Peyer's patch (tissue), 4 donors: ENCODE measurements around the gene THAP8. TPM values are rescaled to one million over a fixed set of nuclear protein-coding genes. Genes with fewer than 3 reads are reported as not detected.

Experiments used
- DNase-seq, 3 donors: peaks; one replicate each; pipeline ENCODE4 v3.0.0-alpha.2; 2017 to 2019
- H3K27ac ChIP-seq, 4 donors: fragments of 200-600 bp; sonication (generic); one replicate each; pipeline ENCODE4 v1.5.1; 2016 to 2019
- H3K27me3 ChIP-seq, 2 donors: fragments of 200-600 bp; sonication (generic); one replicate each; pipeline ENCODE4 v1.5.1; 2019
- H3K36me3 ChIP-seq, 3 donors: fragments of 200-600 bp; sonication (generic); one replicate each; pipeline ENCODE4 v1.5.1; 2016 to 2019
- H3K4me1 ChIP-seq, 4 donors: fragments of 200-600 bp; sonication (generic); one replicate each; pipeline ENCODE4 v1.5.1; 2016 to 2019
- H3K4me3 ChIP-seq, 4 donors: fragments of 200-600 bp; sonication (generic); 1 replicate in 3 of 4; 2 replicates in 1 of 4; pipeline ENCODE4 v1.5.1; 2016 to 2019; ENCODE audit warnings: mild to moderate bottlenecking in 1 of 4
- H3K9me3 ChIP-seq, 4 donors: fragments of 200-600 bp; sonication (generic); one replicate each; pipeline ENCODE4 v1.5.1; 2016 to 2019; ENCODE audit warnings: mild to moderate bottlenecking in 1 of 4
- CTCF ChIP-seq, 6 experiments: fragments of 450-650 bp in 4 of 6; fragments of 200-600 bp in 2 of 6; sonication (generic) in 1 of 6; IDR thresholded peaks; one replicate each; pipeline ENCODE4 v1.5.1; 2017 to 2019; ENCODE audit warnings: antibody characterized with exemption in 6 of 6, mild to moderate bottlenecking in 3 of 6, moderate library complexity in 1 of 6
- POLR2A ChIP-seq, 2 donors: fragments of 450-650 bp; IDR thresholded peaks; one replicate each; pipeline ENCODE4 v1.5.1; 2017; ENCODE audit warnings: antibody characterized with exemption in 2 of 2, mild to moderate bottlenecking in 2 of 2, moderate library complexity in 2 of 2
- total RNA-seq, 4 donors: library from RNA; depleted of rRNA; stranded (reverse); fragments of >200 nt; gene quantifications; one replicate each; pipeline ENCODE4 v1.1.0, GENCODE V29; 2016

THAP8 gene
- total RNA-seq, 4 donors from 2014 or later: 4.9 to 12.4 (median 8.2) TPM

GRCh38 chr19:36054733-36055686 is 925 bp upstream of the THAP8 start, which contains the start of gene WDR62:
Gene WDR62, plus strand, starts transcription at chr19:36054897. Its CDS starts 75 bp downstream, at chr19:36054972.
- no peaks in the 10 kb centered on the region for H3K9me3 ChIP-seq
- DNase-seq: peak; percentile 92 to 97 (median 96)
- peak within 1 kb of the TSS; percentile 55 to 85 (median 73) for H3K4me3 ChIP-seq
- TF ChIP-seq CTCF (IDR thresholded peaks at IDR 0.05): no peak
- TF ChIP-seq POLR2A (IDR thresholded peaks at IDR 0.05): no peak
- H3K27ac ChIP-seq: peak within 1 kb of the TSS; percentile 87 to 99 (median 95)
- no peaks in the 10 kb centered on the region for H3K27me3 ChIP-seq
- no peaks in the 10 kb centered on the region for H3K36me3 ChIP-seq
- H3K4me1 ChIP-seq: peaks cover 0 to 21% (median 2%) of the 10 kb centered on the region in 4 donors

GRCh38 chr19:36051637-36052036 is 2.4 kb downstream of the THAP8 start:
- no peaks in the 10 kb centered on the region for H3K36me3 ChIP-seq
- no peaks in the 10 kb centered on the region for H3K27me3 ChIP-seq
- H3K9me3 ChIP-seq: no peaks in the 10 kb centered on the region
- H3K4me1 ChIP-seq: peaks cover 0 to 11% (median 2%) of the 10 kb centered on the region in 4 donors
- DNase-seq: no peak
- no peak overlapping the region for H3K27ac ChIP-seq
- H3K4me3 ChIP-seq: no peak overlapping the region
- no peak for TF ChIP-seq CTCF (IDR thresholded peaks at IDR 0.05)
- TF ChIP-seq POLR2A (IDR thresholded peaks at IDR 0.05): no peak

GRCh38 chr19:36051236-36051635 is 2.8 kb downstream of the THAP8 start:
- Histone ChIP-seq H3K9me3 (no peaks in the 10 kb centered on the region), H3K4me3 (no peak overlapping the region), H3K36me3 (no peaks in the 10 kb centered on the region), H3K27ac (no peak overlapping the region), H3K27me3 (no peaks in the 10 kb centered on the region), H3K4me1 (peaks cover 0 to 11% (median 2%) of the 10 kb centered on the region in 4 donors)
- no peak for DNase-seq
- no peak for TF ChIP-seq CTCF (IDR thresholded peaks at IDR 0.05)

- Histone ChIP-seq H3K27me3 (no peaks in the 10 kb centered on the region), H3K27ac (no peak overlapping the region), H3K4me3 (no peak overlapping the region), H3K4me1 (peaks cover 0 to 3% (median 0%) of the 10 kb centered on the region in 4 donors), H3K9me3 (no peaks in the 10 kb centered on the region), H3K36me3 (no peaks in the 10 kb centered on the region)
- DNase-seq: no peak
- TF ChIP-seq CTCF (IDR thresholded peaks at IDR 0.05): no peak
- no peak for TF ChIP-seq POLR2A (IDR thresholded peaks at IDR 0.05)
Observed at GRCh38 chr19:36049080-36049698, 4.9 kb downstream of the THAP8 start.

- Histone ChIP-seq H3K4me1 (peaks cover 0 to 1% (median 0%) of the 10 kb centered on the region in 4 donors), H3K36me3 (no peaks in the 10 kb centered on the region), H3K27me3 (no peaks in the 10 kb centered on the region), H3K27ac (no peak overlapping the region), H3K4me3 (no peak overlapping the region), H3K9me3 (no peaks in the 10 kb centered on the region)
- DNase-seq: no peak
- TF ChIP-seq CTCF (IDR thresholded peaks at IDR 0.05): no peak
- TF ChIP-seq POLR2A (IDR thresholded peaks at IDR 0.05): no peak
Observed at GRCh38 chr19:36047835-36048234, 6.2 kb downstream of the THAP8 start.
